ENCODE data around the gene VPS35.

GRCh38 chr16:46690281-46691178 lies 1.6 kb upstream of the VPS35 start:
- no peak for TF ChIP-seq CTCF (IDR thresholded peaks at IDR 0.05)
- no peak for TF ChIP-seq POLR2A (IDR thresholded peaks at IDR 0.05)
